SHP77 (cell line): ENCODE measurements around the gene TMEM214.
A peak's percentile ranks its signal among the peaks of the same experiment; 100 is the strongest.

Experiments
- DNase-seq, 2 experiments: peaks; one replicate each; lab custom pipeline; 2025; lab: John Stamatoyannopoulos, UW

Gene TMEM214

GRCh38 chr2:27040282-27040681 lies 7.5 kb downstream of the TMEM214 start:
- DNase-seq = no peak

GRCh38 chr2:27041752-27042151 lies 9.0 kb downstream of the TMEM214 start:
- DNase-seq = no peak

GRCh38 chr2:27042159-27042661 lies 9.4 kb downstream of the TMEM214 start:
- DNase-seq = no peak

- DNase-seq = no peak
These were observed 10.3 kb downstream of the TMEM214 start for GRCh38 chr2:27042985-27043634.

GRCh38 chr2:27049422-27050280 lies 16.9 kb downstream of the TMEM214 start:
- DNase-seq = peak in 1 of 2 experiments; percentile 71

GRCh38 chr2:27050281-27050995 lies 17.7 kb downstream of the TMEM214 start:
- peak; percentile 85 to 90 for DNase-seq

GRCh38 chr2:27050996-27051901 lies 18.5 kb downstream of the TMEM214 start, which contains the start of gene AGBL5:
AGBL5 (plus strand) TSS chr2:27051668; CDS start chr2:27052959, 1,291 bp downstream.
- peak; percentile 84 to 87 for DNase-seq

- DNase-seq = no peak
These were observed 19.3 kb downstream of the TMEM214 start for GRCh38 chr2:27051902-27052645.

GRCh38 chr2:27053321-27053720 lies 20.6 kb downstream of the TMEM214 start:
- no peak for DNase-seq

GRCh38 chr2:27053776-27054175 lies 21.0 kb downstream of the TMEM214 start:
- no peak for DNase-seq

GRCh38 chr2:27054721-27055120 lies 22.0 kb downstream of the TMEM214 start:
- no peak for DNase-seq

- DNase-seq = no peak
These were observed 24.4 kb downstream of the TMEM214 start for GRCh38 chr2:27057184-27057583.

GRCh38 chr2:27058210-27058609 lies 25.4 kb downstream of the TMEM214 start:
- no peak for DNase-seq

GRCh38 chr2:27059141-27059820 lies 26.5 kb downstream of the TMEM214 start:
- no peak for DNase-seq

- DNase-seq = no peak
These were observed 27.6 kb downstream of the TMEM214 start for GRCh38 chr2:27060323-27060722.

- DNase-seq = no peak
These were observed 32.4 kb downstream of the TMEM214 start for GRCh38 chr2:27065128-27065527.

GRCh38 chr2:27067385-27067784 lies 34.6 kb downstream of the TMEM214 start:
- no peak for DNase-seq

GRCh38 chr2:27069436-27069835 lies 36.7 kb downstream of the TMEM214 start:
- DNase-seq = no peak

- DNase-seq = no peak
These were observed 37.3 kb downstream of the TMEM214 start for GRCh38 chr2:27069961-27070618.
